Fibroblast of skin of left biceps (primary cell): ENCODE data around the gene GNG8.

Experiments used
- DNase-seq, 2 experiments: peaks; one replicate each; pipeline ENCODE4 v3.0.0-alpha.2; 2013; ENCODE audit warnings: low read depth in 2 of 2

The GNG8 gene

GRCh38 chr19:46602392-46603194 lies 33.4 kb downstream of the GNG8 start:
- DNase-seq: no peak

DNA sequence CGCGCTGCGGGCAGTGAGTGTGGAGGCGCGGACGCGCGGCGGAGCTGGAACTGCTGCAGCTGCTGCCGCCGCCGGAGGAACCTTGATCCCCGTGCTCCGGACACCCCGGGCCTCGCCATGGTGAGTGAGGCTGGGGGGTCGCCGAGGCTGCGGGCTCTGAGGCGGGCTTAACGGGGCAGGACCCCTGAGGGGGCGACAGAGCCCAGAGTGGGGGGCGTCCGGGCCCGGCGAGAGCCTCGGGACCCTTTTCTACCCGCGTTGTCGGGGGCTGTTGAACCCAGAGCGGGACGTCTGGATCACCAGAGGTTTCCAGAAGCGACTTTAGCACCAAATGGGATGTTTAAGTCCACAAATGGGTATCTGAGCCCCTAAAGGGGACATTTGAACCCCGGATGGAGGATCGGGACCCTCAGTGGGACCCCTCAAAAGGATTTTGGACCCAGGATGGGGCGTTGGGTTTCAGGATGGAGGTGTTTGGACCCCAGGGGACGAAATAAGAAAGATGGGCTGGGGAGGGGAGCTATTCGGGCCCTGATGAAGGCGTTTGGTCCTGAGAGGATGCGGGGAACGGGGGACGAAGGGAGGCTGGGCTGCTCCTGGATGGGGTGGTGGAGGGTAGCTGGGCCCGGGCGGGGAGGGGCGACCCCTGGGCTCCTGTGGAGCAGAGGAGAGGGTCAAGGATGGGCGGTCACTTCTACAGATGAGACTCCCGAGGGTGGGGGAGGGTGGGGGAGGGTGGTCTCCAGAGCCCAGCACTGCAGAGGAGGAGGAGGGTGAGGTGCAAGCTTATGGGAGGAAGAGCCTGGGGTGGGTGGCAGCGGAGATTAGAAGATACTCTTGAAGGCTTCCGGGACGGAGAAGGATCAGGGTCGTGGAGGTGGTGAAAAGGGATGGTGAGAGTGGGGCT lies 34.4 kb downstream of the GNG8 start, which contains the start of gene CALM3:
Gene CALM3 (plus strand): TSS at position 13 of the 907 bp plus-strand sequence. CDS start 105 bp downstream, at position 118.
- no peak for DNase-seq

GRCh38 chr19:46600384-46601317 lies 35.4 kb downstream of the GNG8 start:
- peak; percentile 98 for DNase-seq

DNA sequence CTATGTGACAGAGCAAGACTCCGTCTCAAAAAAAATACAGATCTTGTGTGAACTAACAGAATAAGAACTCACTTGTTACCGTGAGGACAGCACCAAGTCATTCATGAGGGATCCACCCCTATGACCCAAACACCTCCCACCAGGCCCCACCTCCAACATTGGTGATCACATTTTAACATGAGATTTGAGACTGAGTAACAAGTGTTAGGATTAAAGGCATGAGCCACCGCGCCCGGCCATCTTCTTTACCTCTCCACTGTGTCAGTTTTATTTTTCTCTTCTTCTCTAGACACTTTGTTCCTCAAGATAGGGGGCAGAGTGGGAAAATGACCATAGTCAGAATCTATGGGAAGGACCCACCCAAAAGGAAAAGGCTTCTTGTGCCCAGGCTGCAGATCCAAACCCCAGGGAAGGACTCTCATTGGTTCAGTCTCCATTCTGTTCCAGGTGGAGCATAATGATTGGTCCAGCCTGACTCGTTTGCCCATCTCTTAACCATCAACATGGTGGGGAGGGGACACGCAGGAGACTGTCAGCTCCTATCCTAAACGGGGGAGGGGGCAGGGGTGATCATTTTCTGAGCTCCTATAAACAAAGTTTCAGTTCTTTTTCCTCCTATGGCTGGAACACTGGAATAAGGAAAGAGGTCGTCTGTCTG lies 36.2 kb downstream of the GNG8 start:
- DNase-seq: no peak

GRCh38 chr19:46598372-46598917 lies 37.6 kb downstream of the GNG8 start:
- no peak for DNase-seq

- no peak for DNase-seq
These were observed 40.0 kb downstream of the GNG8 start for GRCh38 chr19:46596008-46596407.

- DNase-seq: no peak
These were observed 44.1 kb downstream of the GNG8 start for GRCh38 chr19:46591870-46592269.

DNA sequence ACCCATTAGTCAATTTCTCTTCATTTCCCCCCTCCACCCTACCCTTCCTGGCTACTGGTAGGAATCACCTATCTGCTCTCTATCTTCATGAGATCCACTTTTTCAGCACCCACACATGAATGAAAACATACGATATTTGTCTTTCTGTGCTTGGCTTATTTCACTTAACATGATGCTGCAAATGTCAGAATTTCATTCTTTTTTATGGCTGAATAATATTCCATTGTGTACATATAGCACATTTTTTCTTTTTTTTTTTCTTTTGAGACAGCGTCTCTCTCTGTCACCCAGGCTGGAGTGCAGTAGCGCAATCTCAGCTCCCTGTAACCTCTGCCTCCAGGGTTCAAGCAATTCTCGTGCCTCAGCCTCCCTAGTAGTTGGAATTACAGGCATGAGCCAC lies 44.7 kb downstream of the GNG8 start:
- no peak for DNase-seq

DNA sequence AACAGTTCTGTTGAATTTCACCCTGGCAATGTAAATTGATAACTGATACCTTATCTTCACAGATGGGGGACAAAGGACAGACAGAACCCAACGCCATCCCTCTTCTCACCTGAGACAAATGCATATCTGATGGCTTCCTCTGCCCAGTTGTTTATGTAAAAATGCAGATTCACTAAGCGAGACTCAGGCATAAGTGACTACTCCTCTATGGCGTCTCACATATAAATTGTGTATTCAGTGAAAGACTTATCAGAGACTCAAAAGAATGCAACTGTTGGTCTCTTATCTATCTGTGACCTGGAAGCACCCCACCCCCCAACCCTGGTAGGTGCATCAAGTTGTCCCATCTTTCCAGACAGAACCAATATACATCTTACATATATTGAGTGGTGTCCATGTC lies 48.1 kb downstream of the GNG8 start:
- DNase-seq: no peak

DNA sequence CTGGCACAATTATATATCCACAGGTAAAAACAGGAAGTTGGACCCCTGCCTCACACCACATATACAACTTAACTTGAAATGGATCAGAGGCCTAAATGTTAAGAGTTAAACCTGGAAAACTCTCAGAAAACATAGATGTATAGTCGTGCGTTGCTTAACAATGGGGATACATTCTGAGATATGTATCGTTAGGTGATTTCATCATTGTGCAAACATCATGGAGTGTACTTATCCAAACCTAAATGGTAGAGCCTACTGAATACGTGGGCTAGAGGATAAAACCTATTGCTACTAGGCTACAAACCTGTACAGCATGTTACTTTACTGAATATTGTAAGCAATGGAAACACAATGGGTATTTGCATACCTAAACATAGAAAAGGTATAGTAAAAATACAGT lies 49.7 kb downstream of the GNG8 start:
- DNase-seq: no peak

DNA sequence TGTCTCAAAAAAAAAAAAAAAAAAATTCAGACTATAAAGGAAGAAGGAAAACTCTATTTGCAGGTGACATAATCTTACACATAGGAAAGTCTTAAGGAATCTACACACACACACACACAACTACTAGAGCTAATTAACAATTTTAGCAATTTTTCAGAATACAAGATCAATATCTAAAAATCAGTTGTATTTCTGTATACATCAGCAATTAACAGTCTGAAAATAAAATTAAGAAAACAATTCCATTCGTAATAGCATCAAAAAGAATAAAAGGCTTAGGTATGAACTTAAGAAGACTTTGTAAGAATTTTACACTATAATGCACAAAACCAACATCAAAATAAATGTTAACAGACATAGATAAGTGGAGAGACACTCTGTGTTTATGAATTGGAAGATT lies 50.5 kb downstream of the GNG8 start:
- DNase-seq: no peak
